HG03159 (cell line): Measurements from ENCODE around the gene KCNQ1.
A peak's percentile ranks its signal among the peaks of the same experiment; 100 is the strongest.

Experiments
- ATAC-seq: cut with Tn5 transposase; IDR thresholded peaks from one replicate; pipeline ENCODE4 v1.9.1; 2021; ENCODE audit warnings: mild to moderate bottlenecking, moderate library complexity; ENCODE audit not compliant: unreplicated experiment

KCNQ1 gene

GRCh38 chr11:2532704-2533586 is 88.1 kb downstream of the KCNQ1 start:
- peak; percentile 65 for ATAC-seq

- no peak for ATAC-seq
These were observed 88.9 kb downstream of the KCNQ1 start for GRCh38 chr11:2533587-2534133.

GRCh38 chr11:2534134-2534956 is 89.5 kb downstream of the KCNQ1 start:
- no peak for ATAC-seq

- ATAC-seq, result no peak
These were observed 90.3 kb downstream of the KCNQ1 start for GRCh38 chr11:2534957-2535672.

DNA sequence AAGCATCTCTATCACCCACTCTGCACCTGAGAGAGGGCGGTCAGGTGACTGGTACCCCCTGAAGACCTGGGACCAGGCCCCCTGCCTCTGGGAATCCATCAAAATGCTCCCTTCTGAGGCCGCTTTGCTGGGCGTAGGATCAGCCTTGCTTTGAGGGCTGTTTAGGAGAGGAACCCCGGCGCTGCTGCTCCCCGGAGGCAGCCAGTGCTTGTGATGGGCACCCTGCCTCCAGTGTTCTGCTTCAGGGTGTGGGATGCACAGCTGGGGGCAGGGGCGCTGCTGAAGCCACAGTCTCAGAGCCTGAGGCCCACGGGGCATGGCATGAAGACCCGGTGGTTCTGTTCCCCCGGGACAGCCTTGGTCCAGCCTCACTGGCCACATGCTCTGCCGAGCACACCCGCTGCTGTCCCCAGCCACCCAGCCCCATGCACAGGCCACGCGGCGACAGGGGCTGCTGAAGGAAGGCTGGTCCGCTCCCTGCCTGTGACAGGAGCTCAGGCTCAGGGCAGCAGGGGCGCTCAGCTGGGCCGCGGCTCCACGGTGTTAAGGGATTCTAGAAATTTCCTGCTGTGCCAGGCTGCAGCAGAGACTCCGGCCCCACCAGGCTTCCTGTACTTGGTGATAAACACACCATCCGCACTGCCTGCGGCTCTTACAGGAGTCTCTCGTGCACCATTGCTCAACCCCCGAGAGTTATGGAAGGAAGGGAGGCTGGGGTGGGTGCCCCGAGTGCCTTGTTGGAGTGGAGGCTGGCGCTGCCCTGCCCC is 91.0 kb downstream of the KCNQ1 start:
- ATAC-seq, result no peak

- ATAC-seq, result no peak
These were observed 91.7 kb downstream of the KCNQ1 start for GRCh38 chr11:2536440-2536989.

DNA sequence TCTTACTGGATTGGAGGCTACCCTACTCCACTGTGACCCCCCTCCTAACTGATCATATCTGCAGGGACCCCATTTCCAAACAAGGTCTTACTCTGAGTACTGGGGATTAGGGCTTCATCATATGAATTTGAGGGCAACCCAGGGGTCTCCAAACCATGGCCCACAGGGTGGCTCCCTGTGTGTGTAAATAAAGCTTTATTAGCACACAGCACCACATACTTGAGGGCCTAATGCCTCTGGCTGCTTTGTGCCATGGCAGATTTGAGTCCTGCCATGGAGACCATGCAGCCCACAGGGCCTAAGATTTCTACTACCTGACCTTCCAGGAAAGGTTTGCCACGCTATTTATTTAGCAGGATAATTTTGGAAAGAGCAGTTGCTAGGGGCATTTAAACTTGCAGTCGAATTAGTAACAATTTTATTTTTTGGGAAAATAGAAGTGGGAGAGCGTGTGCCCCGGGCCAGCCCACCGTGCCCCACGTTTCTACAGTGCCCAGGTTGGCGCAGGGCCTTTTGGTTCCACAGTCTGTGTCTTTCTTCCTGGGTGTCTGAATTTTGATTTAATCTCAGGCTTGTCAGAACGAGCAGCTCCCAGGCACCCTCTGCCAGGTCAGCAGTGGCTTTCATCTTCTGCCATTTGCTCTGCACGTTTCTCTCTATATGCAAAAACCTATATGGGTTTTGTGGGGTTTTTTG is 92.3 kb downstream of the KCNQ1 start:
- ATAC-seq, result no peak

- no peak for ATAC-seq
These were observed 93.3 kb downstream of the KCNQ1 start for GRCh38 chr11:2537896-2538724.

- no peak for ATAC-seq
These were observed 94.1 kb downstream of the KCNQ1 start for GRCh38 chr11:2538951-2539350.

GRCh38 chr11:2539371-2540222 is 94.8 kb downstream of the KCNQ1 start:
- no peak for ATAC-seq

GRCh38 chr11:2540223-2540991 is 95.6 kb downstream of the KCNQ1 start:
- no peak for ATAC-seq

DNA sequence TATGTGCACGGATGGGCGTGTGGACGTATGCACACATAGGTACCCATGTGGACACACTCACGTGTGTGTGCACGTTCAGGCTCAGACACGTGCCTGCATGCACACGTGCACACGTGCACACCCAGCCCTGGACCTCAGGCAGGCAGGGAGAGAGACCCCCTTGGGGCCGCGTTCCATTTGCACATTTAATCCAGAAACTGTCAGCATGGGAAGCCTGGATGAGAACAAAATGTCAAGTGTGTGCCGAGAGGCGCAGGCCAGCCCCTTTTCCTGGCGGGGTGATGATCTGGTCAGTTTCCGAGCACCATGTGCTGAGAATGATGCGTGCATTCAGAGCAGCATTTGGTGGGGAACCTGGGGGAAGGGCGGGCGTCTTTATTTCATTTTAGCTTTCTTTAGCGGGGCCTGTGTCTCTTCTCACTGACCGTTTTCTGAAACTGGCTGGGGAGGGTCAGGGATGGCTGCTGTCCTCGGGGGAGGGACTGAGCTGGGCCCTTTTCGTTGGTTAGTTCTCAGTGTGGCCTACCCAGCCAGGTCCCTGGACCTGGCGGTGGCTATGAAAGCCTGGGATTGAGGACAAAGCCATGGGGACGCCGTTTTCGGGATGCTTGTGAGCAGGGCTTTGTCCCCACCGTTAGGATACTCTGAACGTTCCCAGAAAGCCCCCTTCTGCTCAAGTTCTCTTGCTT is 96.3 kb downstream of the KCNQ1 start:
- no peak for ATAC-seq

- no peak for ATAC-seq
These were observed 97.1 kb downstream of the KCNQ1 start for GRCh38 chr11:2541881-2542361.

GRCh38 chr11:2542406-2542805 is 97.6 kb downstream of the KCNQ1 start:
- no peak for ATAC-seq

DNA sequence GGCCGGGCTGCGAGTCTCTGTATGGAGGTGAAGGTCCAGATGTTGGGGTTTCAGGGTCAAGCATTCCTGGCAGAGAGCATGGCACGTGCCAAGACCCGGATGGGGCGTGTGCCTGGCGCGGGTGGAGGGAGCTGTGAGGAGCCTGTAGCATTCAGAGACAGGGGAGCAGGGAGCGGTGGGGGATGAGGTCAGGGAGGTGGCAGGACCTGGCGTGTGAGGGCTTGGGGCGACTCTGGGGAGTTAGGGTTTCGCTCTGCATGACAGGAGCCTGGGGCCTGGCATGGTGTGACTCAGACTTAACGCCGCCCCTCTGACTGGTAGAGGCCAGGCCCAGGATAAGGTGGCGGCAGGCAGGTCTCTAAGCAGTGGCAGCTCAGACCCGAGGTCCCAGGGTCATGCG is 103.0 kb downstream of the KCNQ1 start:
- no peak for ATAC-seq

- no peak for ATAC-seq
These were observed 103.8 kb downstream of the KCNQ1 start for GRCh38 chr11:2548596-2548995.
